AG09309 (cell line): Measurements from ENCODE around the gene EML3.
"Not testable (repeated sequence)": the region's sequence is repeated elsewhere in the genome, so short reads cannot be mapped to it uniquely, and the experiment has no call there.

Experiments
- DNase-seq: peaks from one replicate; pipeline ENCODE4 v3.0.0-alpha.2; 2010; ENCODE audit warnings: low read depth
- H3K4me3 ChIP-seq: 2 replicates; pipeline ENCODE4 v1.5.1; 2011; ENCODE audit warnings: mild to moderate bottlenecking, low read depth, low read length, moderate library complexity; ENCODE audit not compliant: control insufficient read depth
- TF ChIP-seq, protein P1 (sequence below): IDR thresholded peaks from 2 replicates; pipeline ENCODE4 v1.5.1; 2011; ENCODE audit warnings: mild to moderate bottlenecking, low read depth, low read length, inconsistent platforms; ENCODE audit not compliant: insufficient read depth, control insufficient read depth; ENCODE audit errors: missing control alignments

Gene EML3

DNA sequence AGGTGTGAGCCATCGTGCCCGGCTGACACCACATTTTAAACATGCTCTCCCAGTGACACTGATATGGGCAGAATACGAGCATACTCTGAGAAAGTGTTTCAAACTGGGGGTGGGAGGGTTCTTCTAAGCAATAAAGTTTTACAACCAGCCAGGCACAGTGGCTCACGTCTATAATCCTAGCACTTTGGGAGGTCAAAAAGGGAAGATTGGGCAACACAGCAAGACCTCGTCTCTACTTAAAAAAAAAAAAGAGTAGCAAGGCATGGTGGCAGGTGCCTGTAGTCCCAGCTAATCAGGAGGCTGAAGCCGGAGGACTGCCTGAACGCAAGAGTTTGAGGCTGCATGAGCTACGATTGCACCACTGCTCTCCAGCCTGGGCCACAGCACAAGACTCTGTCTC lies 31.6 kb upstream of the EML3 start:
- no peak for DNase-seq
- TF ChIP-seq, protein P1, sequence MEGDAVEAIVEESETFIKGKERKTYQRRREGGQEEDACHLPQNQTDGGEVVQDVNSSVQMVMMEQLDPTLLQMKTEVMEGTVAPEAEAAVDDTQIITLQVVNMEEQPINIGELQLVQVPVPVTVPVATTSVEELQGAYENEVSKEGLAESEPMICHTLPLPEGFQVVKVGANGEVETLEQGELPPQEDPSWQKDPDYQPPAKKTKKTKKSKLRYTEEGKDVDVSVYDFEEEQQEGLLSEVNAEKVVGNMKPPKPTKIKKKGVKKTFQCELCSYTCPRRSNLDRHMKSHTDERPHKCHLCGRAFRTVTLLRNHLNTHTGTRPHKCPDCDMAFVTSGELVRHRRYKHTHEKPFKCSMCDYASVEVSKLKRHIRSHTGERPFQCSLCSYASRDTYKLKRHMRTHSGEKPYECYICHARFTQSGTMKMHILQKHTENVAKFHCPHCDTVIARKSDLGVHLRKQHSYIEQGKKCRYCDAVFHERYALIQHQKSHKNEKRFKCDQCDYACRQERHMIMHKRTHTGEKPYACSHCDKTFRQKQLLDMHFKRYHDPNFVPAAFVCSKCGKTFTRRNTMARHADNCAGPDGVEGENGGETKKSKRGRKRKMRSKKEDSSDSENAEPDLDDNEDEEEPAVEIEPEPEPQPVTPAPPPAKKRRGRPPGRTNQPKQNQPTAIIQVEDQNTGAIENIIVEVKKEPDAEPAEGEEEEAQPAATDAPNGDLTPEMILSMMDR: no peak
- H3K4me3 ChIP-seq: no peak overlapping the region

DNA sequence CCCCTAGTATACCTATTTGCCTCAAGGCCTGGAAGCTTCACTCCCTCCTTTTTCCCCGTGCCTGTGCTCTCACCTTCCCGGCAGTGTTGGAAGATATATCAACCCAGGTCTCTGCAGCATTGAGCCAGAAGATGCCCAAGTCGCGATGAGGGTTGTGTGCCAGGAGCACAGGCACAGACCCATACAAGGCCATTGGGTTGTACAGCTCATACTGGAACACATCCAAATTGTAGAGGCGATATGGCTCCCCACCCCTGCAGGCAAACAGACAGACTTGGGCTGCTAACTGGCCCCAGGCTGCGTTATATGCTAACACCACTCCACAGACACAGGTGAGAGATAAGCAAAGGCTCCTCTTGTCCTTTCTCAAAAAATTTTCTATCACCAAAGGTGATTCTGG lies 19.9 kb upstream of the EML3 start:
- TF ChIP-seq, protein P1: no peak
- no peak overlapping the region for H3K4me3 ChIP-seq
- no peak for DNase-seq

- no peak overlapping the region for H3K4me3 ChIP-seq
- DNase-seq: no peak
- TF ChIP-seq, protein P1: no peak
Measured at GRCh38 chr11:62627713-62628112, 15.1 kb upstream of the EML3 start.

DNA sequence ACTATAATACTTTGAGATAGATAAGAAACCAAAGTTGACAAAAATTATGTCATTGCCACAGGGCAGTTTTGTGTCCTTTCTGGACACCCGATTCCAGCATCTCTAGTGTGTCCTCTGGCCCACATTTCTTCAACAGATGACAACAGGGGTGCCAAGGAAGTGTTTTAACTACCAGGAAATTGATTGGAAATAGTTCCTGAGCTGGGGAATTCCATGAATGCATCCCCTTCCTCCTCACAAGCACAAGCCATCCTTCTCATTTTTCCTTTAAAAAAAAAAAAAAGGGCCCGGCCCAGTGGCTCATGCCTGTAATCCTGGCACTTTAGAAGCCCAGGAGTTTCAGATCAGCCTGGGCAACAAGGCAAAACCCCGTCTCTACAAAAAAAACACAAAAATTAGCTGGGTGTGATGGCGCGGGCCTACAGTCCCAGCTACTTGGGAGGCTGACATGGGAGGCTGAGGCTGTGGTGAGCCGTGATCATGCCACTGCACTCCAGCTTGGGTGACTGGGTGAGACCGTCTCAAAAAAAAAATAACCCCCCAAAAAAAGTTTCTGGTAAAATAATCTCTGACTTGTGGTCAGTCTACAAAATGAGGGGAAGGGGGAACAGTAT lies 10.0 kb upstream of the EML3 start:
- no peak for DNase-seq
- TF ChIP-seq, protein P1: no peak
- no peak overlapping the region; the same call in 1 of the 2 replicates for H3K4me3 ChIP-seq

- H3K4me3 ChIP-seq: peak within 1 kb of the TSS; percentile 61
- DNase-seq: peak; percentile 91
Measured at GRCh38 chr11:62621567-62622470, 9.2 kb upstream of the EML3 start, which contains the start of gene B3GAT3. TSS of gene B3GAT3 (minus strand) at chr11:62621986. CDS start at chr11:62621947, 39 bp downstream.

DNA sequence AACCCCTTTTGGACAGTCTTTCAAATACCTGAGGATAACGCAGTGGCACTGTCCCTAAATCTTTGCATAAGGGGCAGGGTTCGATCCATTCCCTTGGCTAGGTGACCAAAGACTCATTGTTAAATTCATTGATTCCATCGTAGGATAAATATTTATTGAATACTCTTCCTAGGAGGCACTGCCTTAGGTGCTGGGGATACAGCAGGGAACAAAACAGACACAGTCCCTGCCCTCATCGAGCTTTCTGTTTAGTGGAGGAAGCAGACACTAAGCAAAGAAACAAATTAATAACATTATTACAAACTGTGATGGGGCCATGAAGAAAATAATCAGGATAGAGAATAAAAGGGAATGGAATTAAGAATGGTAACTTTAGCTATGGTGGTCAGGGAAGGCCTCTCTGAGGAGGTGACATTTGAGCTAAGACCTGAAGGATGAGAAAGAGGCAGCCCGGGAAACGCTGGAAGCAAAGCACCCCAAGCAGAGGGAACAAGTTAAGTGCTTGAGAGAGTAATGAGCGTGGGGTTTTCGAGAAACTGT lies 8.5 kb upstream of the EML3 start:
- no peak for DNase-seq
- TF ChIP-seq, protein P1: no peak

More at GRCh38 chr11:62621567-62622470, 9.2 kb upstream of the EML3 start, which contains the start of gene B3GAT3:
- TF ChIP-seq, protein P1: peak; percentile 6

DNA sequence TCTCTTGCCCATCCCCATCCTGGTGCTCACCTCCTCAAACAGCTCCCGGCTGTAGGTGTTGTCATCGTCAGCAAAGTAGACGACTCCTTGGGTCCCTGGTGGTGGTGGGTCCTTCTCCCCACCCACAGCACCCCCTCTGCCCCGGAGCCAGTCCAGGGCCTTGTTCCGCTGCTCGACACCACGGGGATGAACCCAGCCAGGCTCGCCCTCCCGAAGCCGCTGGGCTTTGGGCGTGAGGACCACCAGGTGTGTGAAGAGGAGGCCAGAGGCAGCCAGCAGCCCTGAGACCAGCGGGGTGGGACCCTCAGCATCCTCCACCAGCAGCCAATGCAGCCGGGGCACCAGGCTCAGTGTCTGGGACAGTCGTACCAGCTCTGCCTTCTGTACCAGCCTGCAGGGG lies 4.4 kb upstream of the EML3 start:
- DNase-seq, H3K4me3 ChIP-seq: not testable (repeated sequence)

More for the DNA sequence above, 8.5 kb upstream of the EML3 start:
- peak overlapping the region; percentile 61 for H3K4me3 ChIP-seq
